NOMO-1 (cell line): ENCODE data around the gene ZCCHC24.
"Not testable (repeated sequence)": the region's sequence is repeated elsewhere in the genome, so short reads cannot be mapped to it uniquely, and the experiment has no call there.

Experiments
- DNase-seq, 2 experiments: peaks; one replicate each; lab custom pipeline; 2025; ENCODE audit not compliant: unreplicated experiment in 2 of 2; lab: John Stamatoyannopoulos, UW

Gene ZCCHC24

DNA sequence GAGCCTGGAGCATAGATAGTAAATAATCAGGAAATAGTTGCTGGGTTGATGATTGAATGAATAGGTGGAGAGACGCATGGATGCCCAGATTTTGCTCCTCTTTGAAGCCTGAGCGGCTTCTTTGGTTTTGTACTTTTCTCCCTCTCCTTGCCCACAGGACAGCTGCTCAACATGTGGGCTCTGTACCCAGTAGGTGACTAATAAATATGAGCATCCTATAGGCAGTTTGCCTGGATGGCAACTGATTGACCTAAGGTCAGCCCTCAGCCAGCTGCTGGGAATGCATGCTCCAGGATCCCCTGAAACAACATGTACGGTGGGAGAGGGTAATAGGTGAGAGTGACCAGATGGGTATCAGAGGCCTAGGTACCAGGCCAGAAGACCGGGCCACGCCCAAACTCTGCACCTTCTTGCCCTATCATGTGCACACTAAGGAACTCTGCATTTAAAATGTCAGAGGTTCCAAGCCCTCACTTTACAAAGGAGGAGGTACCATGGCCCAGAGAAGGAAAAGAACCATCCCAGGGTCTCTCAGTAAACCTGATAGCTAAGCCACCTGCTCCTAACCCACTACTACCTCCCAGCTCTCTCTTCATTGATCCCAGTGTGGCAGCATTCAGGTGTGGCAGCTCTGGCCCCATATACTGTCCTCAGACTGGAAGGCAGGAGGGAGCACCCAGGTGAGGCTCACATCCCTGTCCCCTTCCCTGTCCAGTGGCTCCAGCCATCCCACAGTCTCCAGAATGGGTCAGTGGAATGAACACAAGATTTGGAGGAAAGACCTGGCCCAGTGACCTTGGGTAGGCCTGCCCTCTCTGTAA is 2.7 kb upstream of the ZCCHC24 start:
- DNase-seq = no peak

DNA sequence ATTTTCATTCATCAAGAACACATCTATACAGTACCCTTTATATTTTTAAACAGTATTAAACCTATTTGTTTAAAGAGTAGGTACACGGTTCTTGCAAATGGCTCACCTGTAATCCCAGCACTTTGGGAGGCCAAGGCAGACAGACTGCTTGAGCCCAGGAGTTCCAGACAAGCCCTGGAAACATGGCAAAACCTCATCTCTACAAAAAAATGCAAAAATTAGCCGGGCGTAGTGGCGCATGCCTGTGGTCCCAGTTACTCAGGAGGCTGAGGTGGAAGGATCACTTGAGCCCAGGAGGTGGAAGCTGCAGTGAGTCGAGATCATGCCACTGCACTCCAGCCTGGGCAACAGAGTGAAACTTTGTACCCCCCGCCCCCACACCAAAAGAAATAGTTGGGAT is 1.8 kb upstream of the ZCCHC24 start:
- not testable (repeated sequence) for DNase-seq

GRCh38 chr10:79446758-79447084 is 1.3 kb upstream of the ZCCHC24 start:
- no peak for DNase-seq

DNA sequence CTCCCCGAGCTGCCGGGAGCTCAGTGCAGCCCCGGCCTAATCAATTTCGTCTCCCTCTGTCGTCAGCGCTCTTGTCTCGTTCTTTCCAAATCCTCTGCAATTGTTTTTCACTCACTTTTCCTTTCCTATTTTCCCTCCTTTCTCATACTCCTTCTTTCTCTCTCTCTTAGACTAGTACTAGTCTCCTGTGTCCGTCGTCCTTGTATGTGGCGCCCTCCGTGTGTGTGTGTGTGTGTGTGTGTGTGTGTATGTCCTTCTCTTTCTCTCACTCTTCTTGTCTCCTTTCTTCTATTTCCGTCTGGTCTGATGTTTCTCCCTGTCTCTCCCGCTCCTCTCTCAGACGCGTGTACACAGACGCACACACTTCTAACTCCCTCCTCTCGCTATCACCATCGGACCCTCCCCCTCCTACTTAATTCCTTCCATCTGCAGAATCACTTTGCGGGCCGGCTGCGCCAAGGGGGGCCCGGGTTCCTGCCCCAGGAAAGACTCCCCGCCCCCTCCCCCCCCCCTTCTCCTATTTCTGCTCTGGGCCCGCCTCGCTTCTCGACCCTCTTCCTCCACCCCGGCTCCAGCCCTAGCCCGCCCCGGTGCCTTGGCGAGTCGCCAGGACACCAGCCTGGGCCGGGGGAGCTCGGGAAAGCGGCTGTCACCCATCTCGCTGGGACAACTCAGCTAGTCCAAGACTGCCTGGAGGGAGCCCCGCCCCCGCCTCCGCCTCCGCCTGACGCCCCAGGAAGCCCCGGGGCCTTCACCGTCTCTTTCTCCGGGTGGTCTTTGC is 743 bp upstream of the ZCCHC24 start:
- no peak for DNase-seq

GRCh38 chr10:79444199-79445119 is 965 bp downstream of the ZCCHC24 start:
- DNase-seq = peak in 1 of 2 experiments; percentile 27

- no peak for DNase-seq
Observed at GRCh38 chr10:79443338-79444198, 1.9 kb downstream of the ZCCHC24 start.

DNA sequence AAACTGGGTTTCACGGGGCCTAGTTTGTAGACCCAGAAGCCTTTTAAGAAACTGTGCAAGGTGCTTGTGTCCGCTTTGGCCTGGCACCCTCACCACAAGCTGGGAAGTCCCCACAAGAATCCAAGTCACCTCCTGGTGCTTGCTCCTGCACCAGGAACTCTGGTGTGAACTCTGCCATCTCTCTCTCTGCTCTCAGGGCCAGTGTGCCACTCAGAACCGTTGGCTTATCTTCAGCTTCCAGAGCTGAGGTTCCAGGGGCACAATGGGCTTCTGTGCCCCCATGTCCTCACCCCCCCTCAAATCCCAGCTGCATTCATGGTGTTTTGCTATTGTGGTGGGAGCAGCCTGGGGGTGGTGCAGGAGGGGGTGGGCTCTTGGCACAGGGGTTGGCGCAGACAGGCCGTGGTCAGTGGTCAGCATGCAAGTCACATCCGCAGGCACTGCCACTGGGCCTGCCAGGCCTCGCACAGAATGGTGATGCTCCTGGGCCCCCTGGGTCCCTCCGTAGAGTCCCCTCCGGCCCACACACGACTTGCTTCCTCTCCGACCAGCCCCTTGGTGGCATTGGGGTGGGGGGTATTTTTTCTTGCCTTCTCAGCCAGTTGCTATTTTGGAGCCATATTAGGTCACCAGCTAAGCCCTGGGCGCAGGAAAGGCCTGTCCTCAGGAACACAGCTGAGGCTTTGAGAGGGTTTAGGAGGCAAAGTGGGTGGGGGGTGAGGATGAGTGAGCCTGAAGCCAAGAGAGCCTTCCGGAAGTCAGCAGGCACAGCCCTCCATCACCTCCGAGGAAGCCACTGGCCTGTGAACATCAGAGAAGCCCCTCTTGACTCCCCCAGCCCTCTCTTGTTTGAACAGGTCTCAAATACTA is 3.0 kb downstream of the ZCCHC24 start:
- no peak for DNase-seq

DNA sequence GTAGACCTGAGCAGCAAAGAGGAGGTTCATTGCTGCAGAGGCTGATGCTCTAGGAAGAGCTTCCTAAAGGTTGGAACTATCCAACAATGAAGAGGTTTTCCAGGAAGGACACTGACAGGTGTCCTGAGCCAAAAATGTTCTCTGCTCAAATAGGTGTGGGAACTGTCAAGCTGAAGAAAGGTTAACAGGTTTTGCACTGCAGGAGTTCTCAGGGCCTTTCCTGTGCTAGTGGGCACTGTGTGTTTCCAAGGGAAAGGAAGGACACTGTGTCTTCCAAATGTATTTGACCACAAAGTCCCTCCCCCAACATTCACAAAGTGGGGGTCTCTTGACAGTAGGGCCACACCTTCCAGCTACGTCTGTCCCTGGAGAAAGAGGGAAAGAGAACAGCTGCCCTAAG is 4.0 kb downstream of the ZCCHC24 start:
- no peak for DNase-seq

- no peak for DNase-seq
Observed at GRCh38 chr10:79440281-79440680, 5.1 kb downstream of the ZCCHC24 start.

DNA sequence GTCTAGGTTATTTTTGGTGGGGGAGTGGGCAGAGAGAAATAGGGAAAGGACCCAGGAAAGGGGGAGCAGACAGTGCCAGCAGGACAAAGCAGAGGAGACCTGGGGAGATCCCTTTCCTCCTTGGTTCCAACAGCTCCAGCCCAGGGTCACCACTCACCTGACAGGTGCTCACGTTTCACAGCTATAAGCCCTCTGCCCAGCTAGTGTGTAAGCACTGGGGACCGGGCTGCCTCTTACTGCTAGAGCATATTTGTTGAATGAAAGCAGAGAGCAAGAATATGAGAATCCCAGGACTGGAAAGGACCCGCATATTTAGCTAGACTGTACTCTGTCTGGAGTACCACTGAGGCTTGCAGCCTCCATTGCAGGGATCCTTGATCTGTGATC is 6.7 kb downstream of the ZCCHC24 start:
- no peak for DNase-seq

DNA sequence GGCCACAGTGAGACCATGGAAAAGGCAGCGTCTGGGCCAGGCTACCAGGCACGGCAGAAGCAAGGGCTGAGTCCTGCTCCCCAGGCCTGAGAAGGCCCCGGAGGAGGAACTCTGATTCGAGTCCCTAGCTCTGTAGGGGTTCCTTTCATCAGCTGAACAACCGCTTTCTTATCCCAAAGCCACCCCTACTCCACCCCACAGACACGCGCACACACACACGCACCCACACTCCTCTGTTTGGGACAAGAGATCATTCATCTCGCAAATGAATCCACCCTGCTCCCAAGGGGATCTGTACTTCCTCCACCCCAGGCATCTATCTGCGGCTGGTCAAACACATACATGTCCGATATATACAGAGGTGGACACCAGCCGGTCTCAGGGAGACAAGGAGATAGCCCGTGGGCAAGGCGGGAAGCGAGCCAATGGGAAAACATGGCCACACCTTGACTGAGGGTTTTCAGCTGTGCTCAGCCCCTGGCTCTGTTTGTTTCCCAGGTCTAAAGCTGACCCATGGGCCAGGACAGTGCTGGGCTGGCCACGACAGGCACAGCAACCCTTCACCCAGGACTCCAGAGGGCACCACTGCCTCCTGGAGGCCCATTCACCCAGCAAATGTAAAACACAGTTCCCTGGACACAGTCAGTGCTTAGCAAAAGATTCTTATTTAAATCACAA is 7.3 kb downstream of the ZCCHC24 start:
- DNase-seq = no peak

DNA sequence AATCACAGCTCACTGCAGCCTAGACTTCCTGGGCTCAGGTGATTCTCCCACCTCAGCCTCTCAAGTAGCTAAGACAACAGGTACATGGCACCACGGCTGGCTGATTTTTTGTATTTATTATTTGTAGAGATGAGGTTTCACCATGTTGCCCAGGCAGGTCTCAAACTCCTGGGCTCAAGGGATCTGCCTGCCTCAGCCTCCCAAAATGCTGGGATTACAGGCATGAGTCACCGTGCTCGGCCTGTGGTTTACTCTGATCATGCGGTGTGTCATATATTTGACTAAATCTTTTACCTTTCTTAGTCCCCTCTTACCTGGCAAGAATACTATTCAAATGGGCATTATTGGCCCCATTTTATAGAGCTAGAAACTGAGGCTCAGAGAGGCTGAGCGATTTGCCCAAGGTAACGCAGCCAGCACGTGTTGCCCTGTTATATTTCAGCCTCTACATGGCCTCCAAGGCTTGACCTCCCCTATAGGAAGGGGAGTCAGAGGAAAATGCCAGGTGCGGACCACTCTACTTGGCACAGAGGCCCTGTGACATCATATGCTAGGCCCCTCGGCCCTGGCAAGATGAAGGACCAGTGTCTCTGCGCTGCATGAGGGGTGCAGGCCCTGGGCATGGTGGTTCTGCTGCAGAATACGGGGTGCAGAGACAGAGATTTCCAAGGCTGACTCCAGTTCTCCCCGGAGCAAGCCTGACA is 8.2 kb downstream of the ZCCHC24 start:
- DNase-seq = no peak

DNA sequence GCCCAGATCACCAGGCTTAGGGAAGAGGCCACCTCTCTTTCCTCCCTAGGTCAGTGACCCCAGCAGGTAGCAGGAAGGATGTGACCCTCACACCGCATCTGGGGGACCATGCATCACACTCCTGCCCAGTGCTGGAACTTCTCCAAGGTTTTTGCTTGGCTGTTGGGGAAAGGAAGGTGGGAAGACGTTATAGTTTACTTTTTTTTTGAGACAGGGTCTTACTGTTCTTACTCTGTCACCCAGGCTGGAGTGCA is 8.6 kb downstream of the ZCCHC24 start:
- DNase-seq = no peak

- DNase-seq = no peak
Observed at GRCh38 chr10:79436066-79436849, 9.2 kb downstream of the ZCCHC24 start.

DNA sequence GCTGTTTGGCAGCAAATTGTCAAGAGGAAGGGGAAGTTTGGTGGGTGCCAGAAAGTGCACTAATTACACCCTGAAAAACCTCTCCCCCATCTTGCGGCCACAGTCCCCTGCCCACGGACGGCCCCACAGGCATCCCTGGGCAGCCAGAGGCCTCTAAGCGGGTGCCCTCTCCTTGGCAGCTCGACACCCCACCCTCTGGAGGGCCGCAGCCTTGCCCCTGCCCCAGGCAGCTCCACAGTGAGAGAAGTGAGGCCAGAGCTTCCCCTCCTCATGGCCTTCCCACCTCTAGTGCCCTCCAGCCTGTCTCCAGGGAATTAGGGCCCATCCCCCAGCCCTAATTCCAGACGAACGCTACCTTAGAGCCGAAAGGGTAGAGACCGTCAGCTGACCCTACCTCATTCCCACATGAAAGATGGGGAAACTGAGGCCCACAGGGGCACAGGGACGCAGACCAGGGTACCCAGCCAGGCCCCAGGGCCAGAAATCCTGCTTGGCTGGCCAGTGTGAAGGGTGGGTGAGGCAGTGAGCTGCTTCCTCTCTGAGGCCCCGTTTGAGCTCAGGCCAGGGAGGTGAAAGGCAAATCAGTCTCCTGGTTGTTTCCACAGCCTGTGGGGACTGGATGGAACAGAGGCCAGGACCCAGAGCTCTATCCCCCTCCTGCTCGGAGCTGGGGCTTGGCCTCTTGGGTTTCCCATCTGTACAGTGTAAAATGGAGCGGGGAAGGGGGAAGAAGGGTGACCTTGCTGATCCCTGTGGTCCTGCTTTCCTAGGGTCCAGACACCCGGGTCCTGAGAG is 10.0 kb downstream of the ZCCHC24 start:
- DNase-seq = no peak

GRCh38 chr10:79434821-79435251 is 10.6 kb downstream of the ZCCHC24 start:
- no peak for DNase-seq

GRCh38 chr10:79434223-79434687 is 11.2 kb downstream of the ZCCHC24 start:
- DNase-seq = no peak
